ENCODE measurements around the gene SLC4A4.

The SLC4A4 gene

DNA sequence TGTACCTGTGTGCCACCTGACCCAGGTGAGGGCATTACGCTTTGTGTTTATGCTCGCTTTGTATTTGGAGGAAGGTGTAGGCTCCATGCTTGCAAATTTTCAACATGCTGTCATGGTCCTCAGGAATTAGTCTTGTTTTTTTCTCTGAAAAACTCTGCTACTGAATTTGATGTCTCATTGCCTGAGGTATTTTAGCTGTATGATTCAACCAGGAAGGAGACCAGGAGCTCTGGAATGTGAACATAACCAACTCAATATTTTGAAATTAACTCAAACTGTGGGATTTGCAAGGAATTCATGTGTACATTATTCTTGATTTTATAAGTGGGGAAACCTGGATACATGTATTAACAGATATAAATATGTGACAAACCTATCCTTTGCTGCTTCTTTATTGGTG is 134.1 kb downstream of the SLC4A4 start:
- no peak overlapping the region for H2BK12ac ChIP-seq (ENCODE audit: low read length)
- H3K27ac ChIP-seq (replicated peaks; ENCODE audit: low read length): no peak overlapping the region
- H3K4me1 ChIP-seq (ENCODE audit: control insufficient read depth in 2 of 2, insufficient read depth in 1 of 2, low read depth in 1 of 2, low read length in 2 of 2): peaks cover 0 to 2% of the 10 kb centered on the region in 2 donors
- no peak overlapping the region for H2BK5ac ChIP-seq (ENCODE audit: low read length)
- no peak overlapping the region for H2BK120ac ChIP-seq (ENCODE audit: low read depth, low read length)
- no peak overlapping the region for H2AFZ ChIP-seq (ENCODE audit: low read length)
- no peak overlapping the region for H3K18ac ChIP-seq (ENCODE audit: low read length)
- H3K4me2 ChIP-seq (ENCODE audit: insufficient read depth, low read length, poor library complexity, severe bottlenecking): no peak overlapping the region
- no peak overlapping the region for H4K91ac ChIP-seq (ENCODE audit: low read depth, low read length, poor library complexity)
- H2AK5ac ChIP-seq (ENCODE audit: low read depth, low read length): no peak overlapping the region
- no peak overlapping the region for H3K23ac ChIP-seq (ENCODE audit: low read depth, low read length, poor library complexity)
- peaks cover 0 to 2% of the 10 kb centered on the region in 2 donors for H3K9me3 ChIP-seq (replicated peaks in 1 of 2; ENCODE audit: control insufficient read depth in 2 of 2, insufficient read depth in 1 of 2, low read depth in 1 of 2, low read length in 2 of 2)
- H3K4ac ChIP-seq (ENCODE audit: low read length): no peak overlapping the region
- H3K14ac ChIP-seq (ENCODE audit: low read length): no peak overlapping the region
- no peaks in the 10 kb centered on the region for H3K27me3 ChIP-seq (ENCODE audit: control insufficient read depth in 3 of 3, insufficient read depth in 3 of 3, low read depth in 1 of 3, low read length in 3 of 3)
- no peak overlapping the region for H3K4me3 ChIP-seq (ENCODE audit: low read length in 2 of 2)
- H3K79me1 ChIP-seq (ENCODE audit: low read depth, low read length): no peaks in the 10 kb centered on the region
- DNase-seq (ENCODE audit: low spot score): no peak
- no peaks in the 10 kb centered on the region for H3K36me3 ChIP-seq (replicated peaks in 1 of 2; ENCODE audit: control insufficient read depth in 2 of 2, insufficient read depth in 2 of 2, low read length in 2 of 2)
- no peak overlapping the region for H2BK15ac ChIP-seq (ENCODE audit: low read length)
- no peak overlapping the region for H4K8ac ChIP-seq (ENCODE audit: low read depth, low read length)
- H3K9ac ChIP-seq (ENCODE audit: low read depth, low read length, poor library complexity): no peak overlapping the region
- whole genome bisulfite sequencing, 2 donors (ENCODE audit: extremely low coverage in 2 of 2, insufficient read length in 2 of 2, insufficient replicate concordance in 1 of 2): no CpG with 5 or more reads among the region's 2 CpGs

DNA sequence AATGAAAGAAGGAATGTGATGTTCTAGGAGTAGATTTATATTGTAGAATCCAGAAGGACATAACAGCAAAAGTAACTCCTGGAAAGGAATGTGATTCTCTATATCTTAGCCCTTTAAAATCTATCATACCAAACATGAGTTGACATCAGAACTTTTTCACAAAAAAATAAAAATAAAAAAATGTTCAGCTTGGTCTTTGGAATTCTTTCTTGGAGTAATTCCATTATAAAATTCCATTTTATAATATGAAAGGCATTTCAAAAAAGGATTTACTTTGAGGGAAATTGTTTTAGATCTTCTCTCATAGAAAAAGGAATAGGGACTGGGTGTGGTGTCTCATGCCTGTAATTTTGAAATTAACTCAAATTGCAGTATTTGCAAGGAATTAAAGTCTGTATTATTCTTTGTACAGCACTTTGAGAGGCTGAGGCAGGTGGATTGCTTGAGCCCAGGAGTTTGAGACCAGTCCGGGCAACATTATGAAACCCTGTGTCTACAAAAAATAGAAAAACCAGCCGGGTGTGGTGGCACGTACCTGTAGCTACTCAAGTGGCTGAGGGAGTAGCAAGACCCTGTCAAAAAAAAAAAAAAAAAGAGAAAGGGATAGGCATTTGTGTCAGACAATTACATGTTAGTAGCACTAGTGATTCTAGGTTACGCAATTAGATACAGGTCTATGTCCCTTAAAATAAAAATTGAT is 134.9 kb downstream of the SLC4A4 start:
- H3K9me3 ChIP-seq (replicated peaks in 1 of 2; ENCODE audit: control insufficient read depth in 2 of 2, insufficient read depth in 1 of 2, low read depth in 1 of 2, low read length in 2 of 2): peaks cover 0 to 2% of the 10 kb centered on the region in 2 donors
- no peak overlapping the region for H3K4ac ChIP-seq (ENCODE audit: low read length)
- H4K8ac ChIP-seq (ENCODE audit: low read depth, low read length): no peak overlapping the region
- no peak overlapping the region for H2BK15ac ChIP-seq (ENCODE audit: low read length)
- no peak for DNase-seq (ENCODE audit: low spot score)
- H3K79me1 ChIP-seq (ENCODE audit: low read depth, low read length): no peaks in the 10 kb centered on the region
- peaks cover 0 to 2% of the 10 kb centered on the region in 2 donors for H3K4me1 ChIP-seq (ENCODE audit: control insufficient read depth in 2 of 2, insufficient read depth in 1 of 2, low read depth in 1 of 2, low read length in 2 of 2)
- no peak overlapping the region for H3K4me3 ChIP-seq (ENCODE audit: low read length in 2 of 2)
- no peak overlapping the region for H2AFZ ChIP-seq (ENCODE audit: low read length)
- no peak overlapping the region for H3K23ac ChIP-seq (ENCODE audit: low read depth, low read length, poor library complexity)
- no CpG with 5 or more reads among the region's 4 CpGs for WGBS, 2 donors (ENCODE audit: extremely low coverage in 2 of 2, insufficient read length in 2 of 2, insufficient replicate concordance in 1 of 2)
- no peak overlapping the region for H2AK5ac ChIP-seq (ENCODE audit: low read depth, low read length)
- no peak overlapping the region for H2BK12ac ChIP-seq (ENCODE audit: low read length)
- H4K91ac ChIP-seq (ENCODE audit: low read depth, low read length, poor library complexity): no peak overlapping the region
- no peak overlapping the region for H3K9ac ChIP-seq (ENCODE audit: low read depth, low read length, poor library complexity)
- no peak overlapping the region for H2BK5ac ChIP-seq (ENCODE audit: low read length)
- H3K27me3 ChIP-seq (ENCODE audit: control insufficient read depth in 3 of 3, insufficient read depth in 3 of 3, low read depth in 1 of 3, low read length in 3 of 3): no peaks in the 10 kb centered on the region
- H3K18ac ChIP-seq (ENCODE audit: low read length): no peak overlapping the region
- no peak overlapping the region for H3K4me2 ChIP-seq (ENCODE audit: insufficient read depth, low read length, poor library complexity, severe bottlenecking)
- no peak overlapping the region for H2BK120ac ChIP-seq (ENCODE audit: low read depth, low read length)
- no peak overlapping the region for H3K14ac ChIP-seq (ENCODE audit: low read length)
- H3K36me3 ChIP-seq (replicated peaks in 1 of 2; ENCODE audit: control insufficient read depth in 2 of 2, insufficient read depth in 2 of 2, low read length in 2 of 2): no peaks in the 10 kb centered on the region
- H3K27ac ChIP-seq (replicated peaks; ENCODE audit: low read length): no peak overlapping the region

DNA sequence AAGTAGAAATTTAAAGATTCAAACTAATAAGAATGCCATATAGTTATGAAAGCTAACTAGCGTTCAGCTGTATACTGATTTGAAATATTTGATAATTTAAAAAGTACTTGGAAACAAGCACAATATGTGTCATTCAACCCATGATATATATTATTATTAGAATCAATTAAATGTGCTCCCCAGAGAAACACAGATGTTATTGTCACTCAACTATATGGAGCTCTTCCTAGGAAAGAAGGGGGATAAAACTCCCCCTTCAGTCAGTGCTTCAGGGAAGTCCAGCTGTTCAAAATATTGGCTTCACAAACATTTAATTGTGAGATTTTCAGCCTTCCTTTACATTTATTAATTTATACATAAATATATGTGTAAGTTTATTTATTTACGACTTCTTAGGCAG is 135.9 kb downstream of the SLC4A4 start:
- WGBS, 2 donors (ENCODE audit: extremely low coverage in 2 of 2, insufficient read length in 2 of 2, insufficient replicate concordance in 1 of 2): no CpG with 5 or more reads among the region's 2 CpGs
- no peak overlapping the region for H4K8ac ChIP-seq (ENCODE audit: low read depth, low read length)
- no peaks in the 10 kb centered on the region for H3K36me3 ChIP-seq (replicated peaks in 1 of 2; ENCODE audit: control insufficient read depth in 2 of 2, insufficient read depth in 2 of 2, low read length in 2 of 2)
- no peak overlapping the region for H3K27ac ChIP-seq (replicated peaks; ENCODE audit: low read length)
- no peak overlapping the region for H3K18ac ChIP-seq (ENCODE audit: low read length)
- no peak overlapping the region for H2AK5ac ChIP-seq (ENCODE audit: low read depth, low read length)
- peaks cover 0 to 2% of the 10 kb centered on the region in 2 donors for H3K9me3 ChIP-seq (replicated peaks in 1 of 2; ENCODE audit: control insufficient read depth in 2 of 2, insufficient read depth in 1 of 2, low read depth in 1 of 2, low read length in 2 of 2)
- no peak for DNase-seq (ENCODE audit: low spot score)
- no peak overlapping the region for H3K14ac ChIP-seq (ENCODE audit: low read length)
- no peak overlapping the region for H3K4me3 ChIP-seq (ENCODE audit: low read length in 2 of 2)
- no peak overlapping the region for H3K4me2 ChIP-seq (ENCODE audit: insufficient read depth, low read length, poor library complexity, severe bottlenecking)
- no peak overlapping the region for H3K4ac ChIP-seq (ENCODE audit: low read length)
- H2BK5ac ChIP-seq (ENCODE audit: low read length): no peak overlapping the region
- no peak overlapping the region for H2BK15ac ChIP-seq (ENCODE audit: low read length)
- no peak overlapping the region for H3K9ac ChIP-seq (ENCODE audit: low read depth, low read length, poor library complexity)
- no peaks in the 10 kb centered on the region for H3K79me1 ChIP-seq (ENCODE audit: low read depth, low read length)
- H2BK12ac ChIP-seq (ENCODE audit: low read length): no peak overlapping the region
- H3K4me1 ChIP-seq (ENCODE audit: control insufficient read depth in 2 of 2, insufficient read depth in 1 of 2, low read depth in 1 of 2, low read length in 2 of 2): peaks cover 0 to 2% of the 10 kb centered on the region in 2 donors
- no peak overlapping the region for H2BK120ac ChIP-seq (ENCODE audit: low read depth, low read length)
- no peaks in the 10 kb centered on the region for H3K27me3 ChIP-seq (ENCODE audit: control insufficient read depth in 3 of 3, insufficient read depth in 3 of 3, low read depth in 1 of 3, low read length in 3 of 3)
- no peak overlapping the region for H3K23ac ChIP-seq (ENCODE audit: low read depth, low read length, poor library complexity)
- no peak overlapping the region for H4K91ac ChIP-seq (ENCODE audit: low read depth, low read length, poor library complexity)
- no peak overlapping the region for H2AFZ ChIP-seq (ENCODE audit: low read length)

DNA sequence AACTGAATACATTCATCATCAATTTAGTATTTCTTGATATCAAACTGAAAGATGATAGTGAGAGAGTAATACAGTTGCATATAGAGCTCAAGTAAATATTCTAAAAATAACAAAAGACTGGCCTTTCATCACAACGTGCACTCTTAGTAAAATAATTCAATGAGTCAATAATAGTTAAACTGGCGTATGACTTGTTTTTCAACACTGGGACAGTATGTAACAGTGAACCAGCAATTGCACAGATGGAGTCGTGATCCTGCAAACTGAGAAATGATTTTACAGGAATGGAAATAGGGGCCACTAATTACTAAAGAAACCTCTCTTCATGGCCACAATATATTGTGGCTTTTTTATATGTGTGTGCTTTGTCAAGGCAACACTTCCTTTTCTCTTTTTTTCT is 137.4 kb downstream of the SLC4A4 start:
- Histone ChIP-seq H3K79me1 (ENCODE audit: low read depth, low read length) (no peaks in the 10 kb centered on the region), H3K36me3 (replicated peaks in 1 of 2; ENCODE audit: control insufficient read depth in 2 of 2, insufficient read depth in 2 of 2, low read length in 2 of 2) (no peaks in the 10 kb centered on the region)
- no CpG with 5 or more reads among the region's 3 CpGs for WGBS, 2 donors (ENCODE audit: extremely low coverage in 2 of 2, insufficient read length in 2 of 2, insufficient replicate concordance in 1 of 2)

More for the DNA sequence above, 137.4 kb downstream of the SLC4A4 start:
- no peaks in the 10 kb centered on the region for H3K27me3 ChIP-seq (ENCODE audit: control insufficient read depth in 3 of 3, insufficient read depth in 3 of 3, low read depth in 1 of 3, low read length in 3 of 3)
- H3K9me3 ChIP-seq (replicated peaks in 1 of 2; ENCODE audit: control insufficient read depth in 2 of 2, insufficient read depth in 1 of 2, low read depth in 1 of 2, low read length in 2 of 2): peaks cover 0 to 2% of the 10 kb centered on the region in 2 donors
- no peak overlapping the region for H3K18ac ChIP-seq (ENCODE audit: low read length)
- H3K4me2 ChIP-seq (ENCODE audit: insufficient read depth, low read length, poor library complexity, severe bottlenecking): no peak overlapping the region
- no peak for DNase-seq (ENCODE audit: low spot score)
- H4K8ac ChIP-seq (ENCODE audit: low read depth, low read length): no peak overlapping the region
- H3K23ac ChIP-seq (ENCODE audit: low read depth, low read length, poor library complexity): no peak overlapping the region
- peaks cover 0 to 2% of the 10 kb centered on the region in 2 donors for H3K4me1 ChIP-seq (ENCODE audit: control insufficient read depth in 2 of 2, insufficient read depth in 1 of 2, low read depth in 1 of 2, low read length in 2 of 2)
- no peak overlapping the region for H2BK12ac ChIP-seq (ENCODE audit: low read length)
- no peak overlapping the region for H3K4me3 ChIP-seq (ENCODE audit: low read length in 2 of 2)
- H2BK120ac ChIP-seq (ENCODE audit: low read depth, low read length): no peak overlapping the region
- H2BK5ac ChIP-seq (ENCODE audit: low read length): no peak overlapping the region
- no peak overlapping the region for H3K9ac ChIP-seq (ENCODE audit: low read depth, low read length, poor library complexity)
- H3K4ac ChIP-seq (ENCODE audit: low read length): no peak overlapping the region
- H4K91ac ChIP-seq (ENCODE audit: low read depth, low read length, poor library complexity): no peak overlapping the region
- H2AFZ ChIP-seq (ENCODE audit: low read length): no peak overlapping the region
- H2AK5ac ChIP-seq (ENCODE audit: low read depth, low read length): no peak overlapping the region
- no peak overlapping the region for H3K14ac ChIP-seq (ENCODE audit: low read length)
- no peak overlapping the region for H2BK15ac ChIP-seq (ENCODE audit: low read length)
- no peak overlapping the region for H3K27ac ChIP-seq (replicated peaks; ENCODE audit: low read length)

Measured in neuronal stem cell (in vitro differentiated cells).